ENCODE results near the gene ADGRL3. TPM values are rescaled to one million over a fixed set of nuclear protein-coding genes. Genes with fewer than 3 reads are reported as not detected.
A peak's percentile ranks its signal among the peaks of the same experiment; 100 is the strongest.
"Not testable (repeated sequence)": the region's sequence is repeated elsewhere in the genome, so short reads cannot be mapped to it uniquely, and the experiment has no call there.

Gene ADGRL3
- total and polyA plus RNA-seq, 8 donors: 0.08 to 1.4 (median 0.24) TPM

GRCh38 chr4:61385256-61385655 is 185.1 kb downstream of the ADGRL3 start:
- Histone ChIP-seq H3K9me3 (no peaks in the 10 kb centered on the region), H3K36me3 (no peaks in the 10 kb centered on the region), H3K27me3 (no peaks in the 10 kb centered on the region), H3K27ac (no peak overlapping the region), H3K4me1 (no peaks in the 10 kb centered on the region), H3K4me3 (no peak overlapping the region)
- intact Hi-C loops (cut with DNase I): no loop called here
- no peak for FAIRE-seq
- no peak for ATAC-seq
- no peak for DNase-seq
- 55 to 71% methylated on average over 4 of the region's 4 CpGs for WGBS, 2 donors
- TF ChIP-seq CTCF (IDR thresholded peaks at IDR 0.05): no peak

GRCh38 chr4:61387372-61387771 is 187.2 kb downstream of the ADGRL3 start:
- H3K27me3 ChIP-seq; H3K36me3 ChIP-seq; ATAC-seq; H3K4me3 ChIP-seq; H3K4me1 ChIP-seq; intact Hi-C loops (cut with DNase I); DNase-seq; H3K27ac ChIP-seq; H3K9me3 ChIP-seq; FAIRE-seq: not testable (repeated sequence)
- 54 to 57% methylated on average over 7 of the region's 7 CpGs for WGBS, 2 donors

- 42 to 49% methylated on average over 2 of the region's 2 CpGs for WGBS, 2 donors
- no peak for FAIRE-seq
- no peak for TF ChIP-seq CTCF (IDR thresholded peaks at IDR 0.05)
- Histone ChIP-seq H3K4me3 (no peak overlapping the region), H3K4me1 (no peaks in the 10 kb centered on the region), H3K36me3 (no peaks in the 10 kb centered on the region), H3K27ac (no peak overlapping the region), H3K27me3 (no peaks in the 10 kb centered on the region), H3K9me3 (no peaks in the 10 kb centered on the region)
- no peak for DNase-seq
- intact Hi-C loops (cut with DNase I): no loop called here
- no peak for ATAC-seq
These were observed 189.5 kb downstream of the ADGRL3 start for GRCh38 chr4:61389640-61390039.

- DNase-seq (no peak), FAIRE-seq (no peak), ATAC-seq (no peak)
- Histone ChIP-seq H3K9me3 (no peaks in the 10 kb centered on the region), H3K4me1 (no peaks in the 10 kb centered on the region), H3K27me3 (peaks cover 0 to 6% (median 0%) of the 10 kb centered on the region in 4 donors), H3K27ac (no peak overlapping the region), H3K4me3 (no peak overlapping the region), H3K36me3 (no peaks in the 10 kb centered on the region)
- TF ChIP-seq CTCF (IDR thresholded peaks at IDR 0.05): no peak
- 70 to 78% methylated on average over 3 of the region's 3 CpGs for WGBS, 2 donors
- intact Hi-C loops (cut with DNase I): no loop called here
These were observed 195.6 kb downstream of the ADGRL3 start for GRCh38 chr4:61395754-61396153.

GRCh38 chr4:61397174-61397573 is 197.0 kb downstream of the ADGRL3 start:
- WGBS, 2 donors: 34 to 54% methylated on average over 1 of the region's 1 CpG
- Histone ChIP-seq H3K27ac (no peak overlapping the region), H3K36me3 (no peaks in the 10 kb centered on the region), H3K27me3 (peaks cover 0 to 6% (median 0%) of the 10 kb centered on the region in 4 donors), H3K4me3 (no peak overlapping the region), H3K4me1 (no peaks in the 10 kb centered on the region), H3K9me3 (no peaks in the 10 kb centered on the region)
- intact Hi-C loops (cut with DNase I): no loop called here
- DNase-seq (no peak), FAIRE-seq (no peak), ATAC-seq (peak in 2 of 4 donors; percentile 20 to 53)
- no peak for TF ChIP-seq CTCF (IDR thresholded peaks at IDR 0.05)

All from pancreas (tissue), 10 donors.